Spleen (tissue), 11 donors: ENCODE measurements around the gene DSTYK. TPM values are rescaled to one million over a fixed set of nuclear protein-coding genes. Genes with fewer than 3 reads are reported as not detected.

ENCODE experiments used
- DNase-seq: peaks from one replicate; pipeline ENCODE4 v3.0.0-alpha.2; 2020
- H3K27ac ChIP-seq, 8 donors: fragments of 200-600 bp; sonication (generic) in 7 of 8; 1 replicate in 4 of 8; 2 replicates in 4 of 8; pipeline versions ENCODE4 v1.5.0 to v1.8.0; 2016 to 2021; ENCODE audit warnings: inconsistent platforms in 4 of 8, mild to moderate bottlenecking in 4 of 8, moderate library complexity in 1 of 8
- H3K27me3 ChIP-seq, 7 donors: fragments of 200-600 bp; sonication (generic) in 6 of 7; replicated peaks in 1 of 7; 1 replicate in 4 of 7; 2 replicates in 3 of 7; pipeline versions ENCODE4 v1.5.0 to v1.8.0; 2016 to 2021; ENCODE audit warnings: inconsistent platforms in 3 of 7, mild to moderate bottlenecking in 1 of 7
- H3K36me3 ChIP-seq, 6 donors: fragments of 200-600 bp; sonication (generic) in 5 of 6; 1 replicate in 4 of 6; 2 replicates in 2 of 6; pipeline versions ENCODE4 v1.5.0 to v1.8.0; 2016 to 2021; ENCODE audit warnings: inconsistent platforms in 2 of 6
- H3K4me1 ChIP-seq, 6 donors: fragments of 200-600 bp; sonication (generic) in 5 of 6; 1 replicate in 3 of 6; 2 replicates in 3 of 6; pipeline versions ENCODE4 v1.5.0 to v1.8.0; 2016 to 2021; ENCODE audit warnings: inconsistent platforms in 3 of 6
- H3K4me3 ChIP-seq, 8 donors: fragments of 200-600 bp; sonication (generic) in 7 of 8; 1 replicate in 4 of 8; 2 replicates in 4 of 8; pipeline versions ENCODE4 v1.5.0 to v1.8.0; 2016 to 2021; ENCODE audit warnings: inconsistent platforms in 4 of 8, mild to moderate bottlenecking in 4 of 8, moderate library complexity in 2 of 8
- H3K9me3 ChIP-seq, 8 donors: fragments of 200-600 bp; sonication (generic) in 7 of 8; 1 replicate in 4 of 8; 2 replicates in 4 of 8; pipeline versions ENCODE4 v1.5.0 to v1.8.0; 2016 to 2021; ENCODE audit warnings: inconsistent platforms in 4 of 8
- CTCF ChIP-seq, 11 experiments: fragments of 200-600 bp in 7 of 11; fragments of 450-650 bp in 4 of 11; sonication (generic) in 4 of 11; IDR thresholded peaks in 8 of 11; conservative IDR thresholded peaks in 3 of 11; 1 replicate in 7 of 11; 2 replicates in 4 of 11; pipeline versions ENCODE4 v1.4.0 to v1.8.0; 2016 to 2021; ENCODE audit warnings: antibody characterized with exemption in 11 of 11, inconsistent platforms in 4 of 11, mild to moderate bottlenecking in 1 of 11
- POLR2A ChIP-seq, 3 donors: fragments of 450-650 bp; IDR thresholded peaks; one replicate each; pipeline ENCODE4 v1.5.1; 2017; ENCODE audit warnings: antibody characterized with exemption in 3 of 3, mild to moderate bottlenecking in 1 of 3
- POLR2AphosphoS5 ChIP-seq, 3 donors: sonication (generic); formaldehyde crosslinking; IDR thresholded peaks; one replicate each; pipeline ENCODE4 v1.5.1; 2017; ENCODE audit warnings: antibody characterized with exemption in 3 of 3
- WGBS, 5 donors: extraction: QIAGEN DNeasy Blood & Tissue Kit in 3 of 5; methylation state at CpG; one replicate each; pipeline versions ENCODE4 v1.1.5 to v1.1.7; 2013 to 2018; 5-methylcytosine and 5-hydroxymethylcytosine counted together
- intact Hi-C: fragments of 100-400 bp; cut with DNase I; formaldehyde crosslinking; loops from one replicate; pipeline ENCODE4 v1.15.0; 2023; ENCODE audit warnings: low total_unique reads
- polyA plus RNA-seq, 3 donors: library from polyadenylated mRNA; stranded (reverse); fragments of 200-250 nt; gene quantifications; one replicate each; pipeline ENCODE4 v1.2.1, GENCODE V29; 2013
- total RNA-seq, 7 donors: library from RNA; depleted of rRNA in 3 of 7; stranded (reverse); fragments of >200 nt in 3 of 7; fragmentation: NEBNext Ultra II Directional in 4 of 7; extraction: Animal tissue kit (Norgen Biotek cat#: 25700) in 4 of 7; gene quantifications; one replicate each; pipeline versions ENCODE4 v1.1.0 to v1.2.1, GENCODE V29; 2016 to 2021
- donor health status: healthy with polysubstance abuse.
- donor health status: DM: no; HTN: no; CAD: no; lungs with moderate emphysema.
- donor health status: DM: no; HTN: no; CAD: no.
- donor health status: Bipolar disorder and iron deficiency.
- donor health status: healthy.
- donor health status: DM: no; HTN: no; CAD: no.
- donor health status: DM: yes; HTN: yes; CAD: no.

DSTYK gene
- total and polyA plus RNA-seq, 10 donors = 2.2 to 24.3 (median 16.1) TPM

- Histone ChIP-seq H3K36me3 (peaks cover 0 to 9% (median 3%) of the 10 kb centered on the region in 6 donors), H3K27me3 (no peaks in the 10 kb centered on the region), H3K4me1 (peaks cover 0 to 11% (median 6%) of the 10 kb centered on the region in 6 donors), H3K27ac (no peak overlapping the region), H3K9me3 (no peaks in the 10 kb centered on the region), H3K4me3 (no peak overlapping the region)
- peak; percentile 33 for DNase-seq
- 83 to 97% (median 88%) methylated on average over 7 of the region's 7 CpGs for WGBS, 5 donors
- TF ChIP-seq POLR2A (IDR thresholded peaks at IDR 0.05) (no peak), POLR2AphosphoS5 (IDR thresholded peaks at IDR 0.05) (no peak), CTCF (IDR thresholded peaks at IDR 0.05 in 8 of 11, conservative IDR thresholded peaks at IDR 0.05 in 3 of 11) (no peak)
- intact Hi-C loops = no loop called here
Observed at GRCh38 chr1:205245096-205245495, 33.6 kb upstream of the DSTYK start.

GRCh38 chr1:205244384-205244783 is 32.9 kb upstream of the DSTYK start:
- Histone ChIP-seq H3K9me3 (no peaks in the 10 kb centered on the region), H3K36me3 (peaks cover 0 to 9% (median 3%) of the 10 kb centered on the region in 6 donors), H3K27me3 (no peaks in the 10 kb centered on the region), H3K4me1 (peaks cover 0 to 6% (median 2%) of the 10 kb centered on the region in 6 donors), H3K27ac (no peak overlapping the region), H3K4me3 (no peak overlapping the region)
- intact Hi-C loops = no loop called here
- WGBS, 5 donors = 75 to 89% (median 85%) methylated on average over 4 of the region's 4 CpGs
- no peak for TF ChIP-seq POLR2AphosphoS5 (IDR thresholded peaks at IDR 0.05)
- TF ChIP-seq POLR2A (IDR thresholded peaks at IDR 0.05) = no peak
- no peak for TF ChIP-seq CTCF (IDR thresholded peaks at IDR 0.05 in 8 of 11, conservative IDR thresholded peaks at IDR 0.05 in 3 of 11)
- DNase-seq = no peak

- Histone ChIP-seq H3K9me3 (no peaks in the 10 kb centered on the region), H3K27ac (no peak overlapping the region), H3K4me1 (peaks cover 0 to 2% (median 0%) of the 10 kb centered on the region in 6 donors), H3K27me3 (no peaks in the 10 kb centered on the region), H3K4me3 (no peak overlapping the region), H3K36me3 (peaks cover 0 to 9% (median 3%) of the 10 kb centered on the region in 6 donors)
- WGBS, 5 donors = 85 to 89% (median 86%) methylated on average over 8 of the region's 8 CpGs
- intact Hi-C loops = no loop called here
- TF ChIP-seq POLR2A (IDR thresholded peaks at IDR 0.05) (no peak), POLR2AphosphoS5 (IDR thresholded peaks at IDR 0.05) (no peak), CTCF (IDR thresholded peaks at IDR 0.05 in 8 of 11, conservative IDR thresholded peaks at IDR 0.05 in 3 of 11) (no peak)
- peak; percentile 56 for DNase-seq
Observed at GRCh38 chr1:205243350-205244191, 32.1 kb upstream of the DSTYK start.

GRCh38 chr1:205241366-205242030 is 30.0 kb upstream of the DSTYK start:
- 96 to 97% (median 96%) methylated on average over 29 to 36 of the region's 36 CpGs for whole genome bisulfite sequencing, 5 donors
- H3K36me3 ChIP-seq = peaks cover 0 to 9% (median 3%) of the 10 kb centered on the region in 6 donors
- no peak overlapping the region for H3K4me3 ChIP-seq
- TF ChIP-seq POLR2A (IDR thresholded peaks at IDR 0.05) (no peak), POLR2AphosphoS5 (IDR thresholded peaks at IDR 0.05) (no peak), CTCF (IDR thresholded peaks at IDR 0.05 in 8 of 11, conservative IDR thresholded peaks at IDR 0.05 in 3 of 11) (no peak)
- DNase-seq = no peak
- no peak overlapping the region for H3K27ac ChIP-seq
- H3K27me3 ChIP-seq = no peaks in the 10 kb centered on the region
- H3K9me3 ChIP-seq = no peaks in the 10 kb centered on the region
- H3K4me1 ChIP-seq = peaks cover 0 to 17% (median 8%) of the 10 kb centered on the region in 6 donors
- intact Hi-C loops = no loop called here
